Measurements from ENCODE around the gene TRPM3.

- TF ChIP-seq CTCF (IDR thresholded peaks at IDR 0.05; ENCODE audit: low read depth, low read length, missing input control): no peak
- TF ChIP-seq GABPA (IDR thresholded peaks at IDR 0.05 in 1 of 2, conservative IDR thresholded peaks at IDR 0.05 in 1 of 2): no peak
- no peak for TF ChIP-seq EGR1 (IDR thresholded peaks at IDR 0.05; ENCODE audit: low read depth in 2 of 2)
- TF ChIP-seq MAX (IDR thresholded peaks at IDR 0.05): no peak
- TF ChIP-seq RAD21 (IDR thresholded peaks at IDR 0.05): no peak
- no peak for TF ChIP-seq TAF1 (conservative IDR thresholded peaks at IDR 0.05)
- TF ChIP-seq ZBTB33 (IDR thresholded peaks at IDR 0.05): no peak
Observed at GRCh38 chr9:70749066-70749465, 372.4 kb downstream of the TRPM3 start.

Measured in liver (tissue), 3 donors.